GM19240 (cell line): ENCODE data around the gene FBXW12.
A peak's percentile ranks its signal among the peaks of the same experiment; 100 is the strongest.
"Not testable (repeated sequence)": the region's sequence is repeated elsewhere in the genome, so short reads cannot be mapped to it uniquely, and the experiment has no call there.

Experiments used
- DNase-seq: peaks from one replicate; pipeline ENCODE4 v3.0.0; 2011; ENCODE audit warnings: low spot score; ENCODE audit not compliant: insufficient read length

FBXW12 gene

GRCh38 chr3:48372862-48373435, 930 bp downstream of the FBXW12 start:
- no peak for DNase-seq

DNA sequence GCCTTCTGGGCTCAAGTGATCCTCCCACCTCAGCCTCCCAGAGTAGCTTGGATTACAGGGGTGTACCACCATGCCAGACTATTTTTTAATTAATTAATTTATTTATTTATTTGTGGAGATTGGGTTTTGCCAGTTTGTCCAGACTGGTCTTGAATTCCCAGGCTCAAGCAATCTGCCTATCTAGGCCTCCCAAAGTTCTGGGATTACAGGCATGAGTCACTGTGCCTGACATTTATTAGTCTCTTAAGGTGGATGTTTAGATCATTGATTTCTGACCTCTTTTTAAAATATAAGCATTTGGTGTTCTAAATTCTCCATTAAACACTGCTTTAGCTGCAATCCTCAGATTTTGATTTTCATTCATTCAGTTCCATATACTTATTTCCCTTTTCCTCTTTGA, 15.6 kb downstream of the FBXW12 start:
- no peak for DNase-seq

DNA sequence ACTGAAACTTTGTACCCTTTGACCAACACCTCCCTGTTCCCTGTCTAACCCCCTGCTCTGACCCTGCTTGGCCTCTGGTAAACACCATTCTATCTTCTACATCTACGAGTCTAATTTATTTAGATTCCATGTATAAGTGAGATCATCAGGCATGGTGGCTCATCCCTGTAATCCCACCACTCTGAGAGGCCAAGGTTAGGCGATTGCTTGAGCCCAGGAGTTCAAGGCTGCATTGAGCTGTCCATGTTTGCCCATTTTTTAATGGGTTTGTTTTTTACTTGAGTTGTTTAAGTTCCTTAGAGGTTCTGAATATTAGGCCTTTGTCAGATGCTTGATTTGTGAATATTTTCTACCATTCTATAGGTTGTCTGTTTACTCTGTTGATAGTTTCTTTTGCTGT, 16.9 kb downstream of the FBXW12 start:
- DNase-seq, result no peak

DNA sequence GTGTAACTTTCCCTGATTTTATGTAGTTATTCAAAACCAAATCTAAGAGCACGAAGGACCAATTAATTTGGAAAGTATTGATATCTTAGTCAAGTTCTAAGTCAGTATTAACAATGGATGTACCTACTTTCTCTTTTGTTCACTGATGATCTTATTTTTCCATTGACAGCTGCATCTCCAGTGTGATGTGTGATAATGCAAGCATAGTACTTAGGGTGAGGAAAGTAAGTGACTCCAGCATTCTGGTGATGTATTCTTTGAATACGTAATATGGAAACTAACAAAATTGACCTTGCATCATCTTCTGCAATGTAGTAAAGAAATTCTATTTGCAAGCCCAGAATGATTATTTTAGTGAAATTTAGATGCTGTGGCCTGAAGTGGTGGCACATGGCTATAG, 22.4 kb downstream of the FBXW12 start:
- DNase-seq, result no peak

- DNase-seq, result no peak
These were observed 23.7 kb downstream of the FBXW12 start for GRCh38 chr3:48395714-48396113.

DNA sequence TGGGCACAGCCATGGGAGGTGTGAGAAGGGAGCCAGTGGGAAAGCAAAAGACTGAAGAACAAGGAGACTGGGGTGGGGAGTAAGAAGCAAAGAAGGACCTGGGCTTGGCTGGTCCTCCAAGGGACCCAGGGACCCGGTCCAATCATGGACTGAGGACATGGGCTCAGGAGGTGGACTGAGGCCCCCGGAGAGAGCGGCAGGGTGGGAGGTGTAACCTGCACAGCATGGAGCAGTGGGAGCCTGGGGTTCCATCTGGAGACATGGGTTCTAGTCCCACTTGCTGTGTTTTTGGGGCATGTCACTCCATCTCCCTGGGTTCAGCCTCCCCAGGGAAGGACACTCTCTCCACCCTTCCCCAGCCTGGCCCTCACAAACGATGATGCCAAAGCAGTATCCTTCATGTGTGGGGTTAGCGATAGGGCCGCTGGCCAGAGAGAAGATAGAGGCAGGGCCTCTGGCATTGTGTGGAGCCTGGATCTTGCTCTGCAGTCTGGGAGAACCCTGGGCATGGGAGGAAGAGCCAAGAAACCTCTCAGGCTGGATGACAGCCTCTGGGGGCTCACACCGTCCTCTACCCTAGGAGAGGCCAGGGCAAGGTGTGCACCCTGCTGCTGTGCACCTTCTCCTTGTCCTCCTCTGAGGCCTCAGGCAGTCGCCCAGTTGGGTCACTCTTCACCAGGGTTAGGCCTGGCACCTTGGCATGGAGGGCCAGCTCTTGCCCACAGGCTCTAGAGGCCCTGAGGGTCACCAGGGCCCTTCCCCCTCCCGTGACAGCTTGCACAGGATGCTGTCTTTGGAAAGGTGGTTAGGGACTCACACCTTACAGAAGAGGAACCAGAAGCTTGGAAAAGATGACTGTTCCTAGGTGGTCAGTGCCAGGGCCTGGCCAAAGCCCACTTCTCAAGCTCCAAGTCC, 26.0 kb downstream of the FBXW12 start:
- no peak for DNase-seq

DNA sequence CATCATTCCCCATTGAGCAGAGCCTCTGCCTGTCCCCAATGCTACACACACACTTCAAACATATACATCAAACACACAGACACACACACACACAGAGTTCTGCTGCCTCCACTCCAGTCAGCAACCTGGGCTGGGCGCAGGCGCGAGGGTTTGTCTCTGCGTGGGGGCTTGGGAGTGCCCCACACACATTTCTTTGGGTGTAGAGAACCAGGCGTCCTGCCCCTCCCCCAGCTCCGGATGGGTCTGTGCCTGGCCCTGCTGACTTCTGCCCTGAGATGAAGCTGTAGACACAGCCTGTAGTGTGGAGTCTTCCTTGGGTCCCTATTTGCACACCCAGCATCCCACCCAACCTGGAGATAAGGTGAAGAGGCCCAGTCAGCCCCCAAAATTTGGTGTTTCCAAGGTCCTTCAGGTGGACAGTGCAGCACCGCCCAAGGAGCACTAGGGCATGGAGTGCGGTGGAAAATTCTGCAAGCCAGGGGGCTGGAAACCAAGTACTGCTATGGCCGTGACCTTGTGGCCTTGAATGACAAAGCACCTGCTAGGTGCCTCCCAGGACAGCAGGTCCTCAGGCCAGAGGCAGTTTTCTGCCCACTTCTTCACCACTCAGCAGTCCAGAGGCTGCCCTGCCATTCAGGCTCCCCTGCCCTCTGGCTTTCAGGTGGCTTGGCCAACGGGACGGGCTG, 26.8 kb downstream of the FBXW12 start:
- DNase-seq, result no peak

DNA sequence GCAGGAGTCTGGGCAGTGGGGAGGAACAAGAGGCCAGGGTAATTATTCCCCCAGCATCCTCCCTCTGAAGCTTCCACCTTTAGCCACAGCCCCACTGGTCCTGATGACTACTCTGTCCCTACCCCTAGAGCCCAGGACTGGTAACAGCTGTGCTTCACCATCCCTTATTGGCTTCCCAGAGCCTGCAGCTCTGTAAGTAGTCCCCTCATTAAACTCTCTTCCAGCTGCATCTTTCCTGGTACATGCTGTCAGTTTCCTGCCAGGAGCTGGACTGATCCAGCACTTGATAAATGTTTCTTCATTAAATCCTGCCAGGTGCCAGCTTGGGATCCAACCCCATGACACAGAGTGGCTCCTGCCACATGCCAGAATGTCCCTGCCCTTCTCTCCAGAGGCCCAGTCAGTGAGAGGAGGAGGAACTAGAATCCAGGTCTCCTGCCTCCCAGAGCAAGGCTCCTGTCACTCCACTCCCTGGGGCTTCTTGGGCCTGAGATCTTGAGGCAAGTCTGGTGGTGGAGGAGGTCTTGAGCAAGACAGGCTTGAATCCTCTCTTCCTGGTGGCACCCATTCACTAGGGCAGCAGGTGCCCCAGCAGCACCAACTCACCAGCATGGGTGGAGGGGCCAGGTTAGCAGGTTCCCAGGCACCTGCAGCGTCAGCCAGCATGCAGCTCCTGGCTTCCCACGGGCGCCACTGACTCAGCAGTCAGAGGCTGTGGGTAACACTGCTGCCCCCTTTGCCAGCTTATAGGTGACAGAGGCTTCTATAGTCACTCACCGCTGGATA, 27.6 kb downstream of the FBXW12 start:
- no peak for DNase-seq

DNA sequence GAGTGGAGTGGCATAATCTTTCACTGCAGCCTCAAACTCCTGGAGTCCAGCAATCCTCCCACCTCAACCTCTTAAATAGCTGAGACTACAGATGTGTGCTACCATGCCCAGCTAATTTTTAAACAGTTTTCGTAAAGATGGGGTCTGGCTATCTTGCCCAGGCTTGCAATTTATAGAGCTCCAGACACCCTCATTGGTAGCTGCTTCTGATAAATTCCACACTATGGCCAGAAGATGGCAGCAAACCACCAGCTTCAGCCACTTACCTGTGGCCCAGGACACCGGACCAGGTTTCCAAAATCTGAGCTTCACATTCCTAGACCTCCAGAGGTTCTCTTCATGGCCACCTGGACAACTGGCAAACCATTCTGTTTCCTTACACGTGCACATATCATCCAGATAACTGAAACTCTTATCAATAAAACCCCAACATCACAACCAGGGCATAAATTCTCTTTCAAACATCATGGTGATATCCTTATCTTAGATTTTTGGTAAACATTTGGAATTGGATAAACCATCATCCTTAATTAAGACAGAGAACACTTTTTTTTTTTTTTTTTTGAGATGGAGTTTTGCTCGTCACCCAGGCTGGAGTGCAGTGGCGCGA, 28.9 kb downstream of the FBXW12 start:
- peak; percentile 85 for DNase-seq

GRCh38 chr3:48401434-48401901, 29.4 kb downstream of the FBXW12 start:
- not testable (repeated sequence) for DNase-seq

GRCh38 chr3:48402281-48402732, 30.3 kb downstream of the FBXW12 start:
- no peak for DNase-seq

DNA sequence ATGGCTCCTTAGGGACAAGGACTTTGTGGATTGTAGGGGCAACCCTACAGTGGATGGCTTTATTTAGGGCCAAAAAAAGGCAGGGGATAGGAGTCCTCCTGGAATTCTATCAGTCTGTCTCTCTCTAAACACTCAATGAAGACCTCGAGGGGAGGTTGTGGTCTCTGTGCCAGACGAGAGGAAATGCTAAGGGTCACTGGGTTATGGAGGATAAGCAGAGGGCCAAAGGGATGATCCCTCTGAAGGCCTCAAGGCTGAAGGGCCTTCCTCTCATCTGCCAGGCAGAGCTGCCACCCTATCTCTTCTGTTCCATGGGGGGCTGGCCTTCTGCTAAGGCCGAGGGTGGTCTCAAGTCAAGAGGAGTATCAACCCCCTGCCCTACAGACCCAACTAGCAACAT, 30.9 kb downstream of the FBXW12 start:
- DNase-seq, result peak; percentile 0

DNA sequence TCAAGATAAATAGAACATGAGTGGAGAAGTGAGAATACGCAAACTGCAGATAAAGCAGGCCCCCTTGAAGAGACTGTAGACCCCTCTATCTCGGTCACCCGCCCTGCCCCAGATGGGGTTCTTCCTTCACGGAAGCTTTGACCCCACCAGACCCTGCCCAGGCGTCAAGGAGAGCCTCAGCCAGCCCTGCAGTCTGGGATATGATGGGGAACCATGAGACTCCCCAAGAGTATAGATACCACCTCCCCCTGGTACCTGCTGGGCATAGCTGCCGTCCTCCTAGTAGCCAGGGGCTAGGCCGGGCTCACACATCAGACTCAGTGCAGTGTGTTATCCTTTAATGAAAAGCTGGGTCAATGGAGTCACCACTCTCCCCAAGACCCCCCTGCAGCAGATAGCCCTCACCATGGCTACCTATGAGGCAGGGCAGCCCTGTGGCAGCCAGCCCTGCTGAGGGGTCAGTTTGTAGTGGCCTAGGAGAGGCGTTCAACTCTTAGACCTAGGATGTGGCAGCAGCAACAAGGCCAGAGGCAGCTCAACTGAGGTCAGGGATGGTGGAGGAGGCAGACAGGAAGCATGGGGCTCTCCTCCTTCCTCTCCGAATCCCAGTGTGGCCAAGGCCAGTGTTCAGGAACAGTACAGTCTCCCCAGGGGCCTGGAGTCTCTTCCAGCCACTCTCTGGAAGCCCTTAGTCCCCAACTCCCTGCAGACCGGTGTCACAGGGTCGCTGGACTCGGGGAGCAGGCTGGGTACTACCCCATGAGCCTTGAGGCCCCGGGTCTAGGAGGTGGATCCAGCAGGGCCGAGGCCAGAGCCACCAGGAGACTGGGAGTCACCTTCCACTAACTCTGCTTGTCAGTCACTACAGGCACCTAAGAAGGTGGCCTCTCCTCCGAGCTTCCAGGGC, 31.8 kb downstream of the FBXW12 start:
- peak; percentile 1 for DNase-seq

- DNase-seq, result peak; percentile 1
These were observed 32.7 kb downstream of the FBXW12 start for GRCh38 chr3:48404440-48405342.

- DNase-seq, result no peak
These were observed 33.4 kb downstream of the FBXW12 start for GRCh38 chr3:48405343-48405881.

GRCh38 chr3:48405971-48406370, 34.0 kb downstream of the FBXW12 start:
- peak; percentile 0 for DNase-seq

DNA sequence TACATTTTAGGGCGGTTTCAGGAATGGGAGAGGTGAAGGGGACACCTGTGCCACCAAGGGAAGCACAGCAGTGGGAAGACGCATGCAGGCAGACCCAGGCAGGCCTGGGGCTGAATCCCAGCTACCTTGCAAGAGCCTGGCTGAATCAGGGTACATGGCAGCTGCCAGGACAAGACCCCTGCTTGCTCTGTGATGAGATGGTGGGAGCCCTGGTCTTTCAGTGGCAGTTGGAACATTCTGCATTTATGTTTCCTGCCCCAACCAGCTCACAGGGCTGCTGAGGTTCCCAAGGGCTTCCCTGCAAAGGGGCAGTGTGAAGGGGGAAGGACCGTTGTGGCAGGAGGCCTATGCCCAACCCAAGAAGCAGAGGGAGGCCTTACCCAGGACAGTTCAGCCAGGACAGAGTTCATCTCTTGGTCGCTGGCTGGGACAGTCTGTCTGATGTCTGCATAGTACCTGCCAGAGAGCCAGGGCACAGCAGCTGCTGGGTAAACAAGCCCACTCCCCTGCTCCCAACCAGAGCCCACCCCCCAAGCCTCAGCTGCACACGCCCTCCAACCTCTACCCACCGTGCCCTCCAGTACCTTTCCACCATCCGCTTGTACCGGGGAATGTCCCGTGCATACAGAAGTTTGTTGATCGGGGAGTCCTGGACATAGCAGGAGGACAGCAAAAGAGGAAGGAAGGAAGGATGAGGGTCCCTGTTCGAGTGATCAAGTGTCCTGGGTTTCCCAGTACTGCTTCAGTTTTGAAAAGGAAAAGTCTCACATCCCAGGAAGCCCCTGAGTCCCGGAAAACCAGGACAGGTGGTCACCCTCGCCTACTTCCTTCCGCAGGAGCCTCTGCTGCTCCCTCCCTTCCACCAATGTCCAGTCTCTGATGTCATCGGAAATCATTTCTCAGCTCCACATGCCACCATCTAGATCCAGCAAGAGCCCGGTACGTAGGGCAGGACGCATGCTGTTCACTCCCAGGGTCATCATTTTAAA, 34.7 kb downstream of the FBXW12 start:
- peak; percentile 2 for DNase-seq
